GM18502 (cell line): Measurements from ENCODE around the gene PRKD1.
"Not testable (repeated sequence)": the region's sequence is repeated elsewhere in the genome, so short reads cannot be mapped to it uniquely, and the experiment has no call there.

ENCODE experiments used
- ATAC-seq: cut with Tn5 transposase; IDR thresholded peaks from one replicate; pipeline ENCODE4 v1.9.1; 2021; ENCODE audit warnings: mild to moderate bottlenecking; ENCODE audit not compliant: unreplicated experiment, poor library complexity

PRKD1 gene

DNA sequence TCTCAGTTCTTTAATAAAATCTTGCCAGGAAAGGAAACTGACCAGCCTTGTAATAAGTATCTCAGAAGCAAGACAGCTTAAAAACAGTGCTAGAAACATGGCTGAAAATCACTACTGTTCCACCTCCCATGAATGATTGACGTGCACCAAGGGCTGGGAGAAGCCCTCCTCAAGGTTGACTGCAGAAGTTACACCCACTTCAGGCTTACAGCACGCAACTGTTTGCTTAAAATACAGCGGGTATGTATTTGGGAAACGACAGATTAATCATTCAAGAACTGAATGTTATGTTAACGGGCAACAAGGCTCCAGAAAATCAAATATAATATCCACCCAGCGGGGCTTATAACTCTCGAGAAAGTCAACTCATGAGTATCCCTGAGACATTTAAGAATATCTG lies 22.1 kb downstream of the PRKD1 start:
- no peak for ATAC-seq

DNA sequence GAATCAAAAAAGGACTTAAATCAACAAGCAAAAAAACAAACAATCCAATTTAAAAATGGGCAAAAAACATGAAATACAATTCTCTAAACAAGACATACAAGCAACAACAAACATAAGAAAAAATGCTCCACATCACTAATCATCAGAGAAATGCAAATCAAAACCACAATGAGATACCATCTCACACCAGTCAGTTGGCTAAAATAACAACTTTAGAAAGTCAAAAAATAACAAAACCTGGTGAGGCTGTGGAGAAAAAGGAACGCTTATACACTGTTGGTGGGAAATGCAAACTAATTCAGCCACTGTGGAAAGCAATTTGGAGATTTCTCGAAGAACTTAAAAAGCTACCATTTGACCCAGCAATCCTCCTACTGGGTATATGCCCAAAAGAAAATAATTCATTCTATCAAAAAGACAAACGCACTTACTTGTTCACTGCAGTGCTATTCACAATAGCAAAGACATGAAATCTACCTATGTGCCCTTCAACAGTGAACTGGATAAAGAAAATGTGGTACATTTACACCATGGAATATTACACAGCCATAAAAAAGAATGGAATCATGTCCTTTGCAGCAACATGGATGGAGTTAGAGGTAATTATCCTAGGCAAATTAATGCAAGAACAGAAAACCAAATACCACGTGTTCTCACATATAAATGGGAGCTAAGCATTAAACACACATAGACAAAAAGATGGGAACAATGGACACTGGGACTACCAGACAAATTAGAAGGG lies 26.9 kb downstream of the PRKD1 start:
- peak; percentile 82 for ATAC-seq

DNA sequence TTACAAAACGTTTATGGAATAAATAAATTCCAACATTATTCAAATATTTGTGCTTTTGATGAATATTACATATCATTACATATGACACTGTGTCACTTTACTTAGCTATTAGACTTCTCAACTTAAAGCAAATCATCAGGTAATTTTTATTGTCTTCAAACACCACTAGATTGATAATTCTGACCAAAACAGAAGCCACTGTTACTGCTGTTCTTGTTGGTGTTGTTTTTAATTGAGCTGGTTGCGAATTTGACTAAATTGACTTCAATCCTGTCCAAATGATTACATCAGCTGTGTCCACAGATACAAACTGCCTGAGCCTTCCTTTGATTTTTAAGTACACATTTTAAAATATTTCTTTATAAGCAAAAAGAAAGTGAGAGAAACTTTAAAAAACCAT lies 29.2 kb downstream of the PRKD1 start:
- ATAC-seq: no peak

GRCh38 chr14:29897181-29897580 lies 30.5 kb downstream of the PRKD1 start:
- ATAC-seq: no peak

DNA sequence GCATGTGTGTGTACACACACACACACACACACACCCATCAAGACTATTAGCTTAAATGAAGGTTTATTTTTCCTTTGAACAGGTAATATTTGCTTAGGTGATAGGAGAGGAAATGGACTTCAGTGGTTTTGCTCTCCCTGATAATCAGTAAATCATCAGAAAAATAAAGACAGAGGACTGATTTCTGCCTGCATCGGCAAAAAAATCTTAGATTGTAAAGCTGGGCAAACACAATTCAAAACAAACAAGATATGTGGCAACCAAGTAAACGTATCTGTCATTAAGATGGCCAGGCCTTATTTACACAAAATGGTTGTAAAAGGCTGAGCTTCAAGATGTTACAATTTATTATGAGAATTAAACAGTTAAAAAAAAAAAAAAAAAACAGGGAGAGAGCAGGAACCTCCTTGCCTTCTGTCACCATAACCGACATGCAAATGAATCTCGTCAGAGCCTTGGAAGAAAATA lies 31.3 kb downstream of the PRKD1 start:
- ATAC-seq: no peak

- no peak for ATAC-seq
Observed at GRCh38 chr14:29895591-29896083, 32.0 kb downstream of the PRKD1 start.

DNA sequence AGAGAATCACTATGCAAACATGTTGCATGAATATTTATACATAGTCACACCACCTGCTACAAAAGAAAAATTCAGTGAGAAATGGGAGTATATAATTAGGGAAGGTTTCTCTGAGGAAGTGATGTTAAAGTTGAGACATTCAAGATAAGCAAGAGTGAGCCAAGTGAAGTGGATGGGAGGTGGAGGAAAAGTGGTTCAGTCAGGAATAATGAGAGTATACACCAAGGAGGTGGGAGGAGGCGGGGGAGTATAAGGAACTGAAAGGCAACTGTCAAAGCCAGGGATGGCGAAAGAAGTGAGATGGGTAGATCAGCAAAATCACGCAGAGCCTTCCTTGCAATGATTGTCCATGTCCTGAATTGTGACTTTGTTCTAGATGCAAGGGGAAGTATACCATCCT lies 33.7 kb downstream of the PRKD1 start:
- ATAC-seq: no peak

GRCh38 chr14:29892327-29892726 lies 35.3 kb downstream of the PRKD1 start:
- no peak for ATAC-seq

DNA sequence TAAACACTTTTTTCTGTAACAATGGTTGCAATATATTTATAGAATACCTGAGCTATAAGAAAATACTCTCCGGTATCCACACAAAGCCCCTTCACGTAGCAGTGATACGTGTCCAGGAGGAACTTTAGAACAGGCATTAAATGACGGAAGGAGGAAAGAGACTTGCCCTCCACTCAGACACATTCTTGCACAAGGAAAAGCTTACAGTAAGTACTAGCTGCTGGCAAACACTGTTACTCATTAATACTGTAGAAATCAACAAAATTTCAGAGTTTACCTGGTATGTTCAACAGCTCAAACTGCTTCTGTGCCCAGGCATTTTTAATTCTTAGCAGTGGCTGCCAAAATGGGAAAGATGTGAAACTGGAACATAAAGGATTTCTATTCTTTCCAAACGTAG lies 41.7 kb downstream of the PRKD1 start:
- ATAC-seq: no peak

GRCh38 chr14:29868000-29868399 lies 59.6 kb downstream of the PRKD1 start:
- ATAC-seq: no peak

DNA sequence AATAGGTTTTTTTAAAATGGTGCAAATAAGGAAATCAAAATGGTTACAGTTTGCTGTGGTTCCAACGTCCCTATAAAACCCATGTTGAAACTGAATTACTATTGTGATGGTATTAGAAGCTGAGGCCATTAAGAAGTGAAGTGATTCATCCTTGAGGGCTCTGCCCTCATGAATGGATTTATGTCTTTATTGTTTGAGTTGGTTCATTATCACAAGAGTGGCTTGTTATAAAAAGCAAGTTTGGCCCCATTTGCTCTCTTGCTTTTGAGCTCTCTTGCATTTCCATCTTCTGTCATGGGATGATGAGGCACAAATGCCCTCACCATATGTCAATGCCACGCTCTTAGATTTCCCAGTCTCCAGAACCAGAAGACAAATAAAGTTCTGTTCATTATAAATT lies 62.3 kb downstream of the PRKD1 start:
- ATAC-seq: no peak

- ATAC-seq: no peak
Observed at GRCh38 chr14:29861996-29862395, 65.7 kb downstream of the PRKD1 start.

DNA sequence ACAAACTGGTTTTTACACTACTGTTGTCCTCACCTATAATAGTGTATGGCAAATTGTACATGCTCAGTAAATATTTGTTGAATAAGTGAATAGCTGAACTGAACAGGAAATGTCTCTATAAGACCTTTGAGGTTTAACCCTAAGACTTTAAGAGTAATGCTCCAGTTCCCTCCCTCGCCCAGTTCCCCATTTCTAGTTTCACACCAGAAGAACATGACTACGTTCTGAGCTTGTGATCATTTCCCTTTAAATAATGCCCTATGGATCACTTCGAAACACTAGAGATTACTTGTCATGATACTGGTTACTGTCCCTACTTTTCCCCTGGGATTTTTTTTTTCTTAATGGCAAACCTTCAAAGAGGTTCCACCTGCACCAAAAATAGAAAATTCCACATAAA lies 69.3 kb downstream of the PRKD1 start:
- ATAC-seq: peak; percentile 93

GRCh38 chr14:29857551-29857950 lies 70.1 kb downstream of the PRKD1 start:
- peak; percentile 77 for ATAC-seq

- ATAC-seq: no peak
Observed at GRCh38 chr14:29856516-29856915, 71.1 kb downstream of the PRKD1 start.

DNA sequence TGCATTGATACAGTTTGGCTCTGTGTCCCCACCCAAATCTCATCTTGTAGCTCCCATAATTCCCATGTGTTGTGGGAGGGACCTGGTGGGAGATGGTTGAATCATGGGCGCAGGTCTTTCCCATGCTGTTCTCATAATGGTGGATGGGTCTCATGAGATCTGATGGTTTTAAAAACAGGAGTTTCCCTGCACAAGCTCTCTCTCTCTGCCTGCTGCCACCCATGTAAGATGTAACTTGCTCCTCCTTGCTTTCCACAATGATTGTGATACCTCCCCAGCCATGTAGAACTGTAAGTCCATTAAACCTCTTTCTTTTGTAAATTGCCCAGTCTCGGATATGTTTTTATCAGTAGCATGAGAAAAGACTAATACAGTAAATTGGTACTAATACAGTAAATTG lies 74.0 kb downstream of the PRKD1 start:
- not testable (repeated sequence) for ATAC-seq

GRCh38 chr14:29853272-29853671 lies 74.4 kb downstream of the PRKD1 start:
- no peak for ATAC-seq

- no peak for ATAC-seq
Observed at GRCh38 chr14:29851397-29851796, 76.2 kb downstream of the PRKD1 start.

DNA sequence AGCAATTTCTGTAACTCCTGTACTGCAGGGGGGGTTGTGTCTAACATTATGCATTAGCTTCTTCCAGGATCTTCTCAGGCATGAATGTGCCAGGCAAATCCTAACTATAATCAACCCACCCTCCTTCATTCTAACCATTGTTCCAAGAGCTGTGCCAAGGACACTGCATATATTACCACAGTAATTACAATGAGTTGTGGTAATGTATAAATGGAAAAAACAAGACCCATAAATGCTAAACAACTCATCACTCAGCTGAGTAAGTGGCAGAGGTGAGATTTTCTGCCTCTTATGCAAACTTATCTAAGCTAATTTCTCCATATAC lies 80.6 kb downstream of the PRKD1 start:
- no peak for ATAC-seq

DNA sequence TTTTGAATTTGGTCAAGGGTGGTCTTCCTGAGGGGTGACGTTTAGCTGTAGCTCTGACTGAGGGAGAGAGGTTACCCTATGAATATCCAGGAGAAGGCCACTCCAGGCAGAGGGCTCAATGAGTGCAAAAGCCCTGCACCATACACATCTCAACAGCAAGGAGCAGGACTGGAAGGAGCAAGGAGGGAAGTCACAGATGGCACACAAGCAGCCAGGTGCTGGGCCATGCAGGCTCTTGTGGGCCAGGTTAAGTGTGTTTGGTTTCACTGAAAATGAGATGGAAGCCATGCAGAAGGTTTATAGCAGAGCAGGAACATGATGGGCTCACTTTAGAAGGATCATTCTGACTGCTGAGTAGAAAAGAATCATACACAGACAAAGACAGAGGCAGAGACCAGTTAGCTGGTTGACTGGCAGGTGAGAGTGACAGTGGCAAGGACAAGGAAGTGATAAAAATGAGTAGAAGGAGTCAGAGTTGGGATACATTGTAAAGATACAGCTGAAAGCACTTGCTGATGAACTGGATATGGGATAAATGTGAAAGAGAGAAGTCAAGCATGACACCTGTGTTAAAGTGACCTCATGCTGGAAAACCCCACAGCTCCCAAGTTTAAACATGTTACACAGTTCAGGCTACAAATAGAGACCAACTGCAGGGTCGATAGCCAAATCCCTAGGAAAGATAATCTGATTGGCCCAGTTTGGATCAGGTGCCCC lies 81.2 kb downstream of the PRKD1 start:
- ATAC-seq: peak; percentile 78

DNA sequence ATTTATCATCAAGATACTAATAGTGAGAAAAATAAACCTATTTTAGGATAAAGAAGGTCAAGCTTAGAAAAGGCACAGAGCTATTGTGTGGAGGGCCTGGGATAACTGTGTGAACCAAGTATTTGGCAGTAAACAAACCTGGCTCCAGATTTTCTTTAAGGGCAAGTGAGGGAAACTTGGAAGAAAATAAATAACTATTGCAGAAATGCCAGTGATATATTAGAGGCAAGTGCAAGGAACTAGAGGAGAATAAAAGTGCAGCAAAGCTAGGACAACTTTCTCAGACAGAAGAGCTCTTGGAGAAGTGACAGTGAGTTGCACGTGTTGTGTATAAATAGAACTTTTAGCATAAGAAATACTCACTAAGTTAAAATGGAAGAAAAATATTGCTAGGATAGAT lies 83.7 kb downstream of the PRKD1 start:
- no peak for ATAC-seq

GRCh38 chr14:29842228-29842627 lies 85.4 kb downstream of the PRKD1 start:
- ATAC-seq: no peak
